K562 (cell line): ENCODE measurements around the gene PXK. TPM values are rescaled to one million over a fixed set of nuclear protein-coding genes. Genes with fewer than 3 reads are reported as not detected.

Experiments
- ARID1B ChIP-seq: fragments of 450-650 bp; IDR thresholded peaks from 2 replicates; pipeline ENCODE4 v1.6.1; 2016; ENCODE audit warnings: antibody characterized with exemption, mild to moderate bottlenecking, inconsistent platforms
- ATF3 ChIP-seq, 2 experiments: fragments of 450-650 bp in 1 of 2; sonication (generic) in 1 of 2; formaldehyde crosslinking in 1 of 2; IDR thresholded peaks in 1 of 2; conservative IDR thresholded peaks in 1 of 2; 2 replicates each; pipeline versions ENCODE4 v1.6.1 to v1.8.1; 2016 to 2023; ENCODE audit warnings: mild to moderate bottlenecking in 2 of 2, moderate library complexity in 2 of 2, inconsistent platforms in 1 of 2, missing genetic modification reagents in 1 of 2
- BRF1 ChIP-seq: IDR thresholded peaks from 3 replicates; pipeline ENCODE4 v1.6.1; 2011; ENCODE audit warnings: borderline replicate concordance, mild to moderate bottlenecking; ENCODE audit not compliant: insufficient read length; ENCODE audit errors: extremely low read depth
- CBX1 ChIP-seq: sonication (generic); IDR thresholded peaks from 2 replicates; pipeline ENCODE4 v1.6.1; 2016; ENCODE audit warnings: antibody characterized with exemption, low read depth, mild to moderate bottlenecking
- DLX4 ChIP-seq: fragments of 250-450 bp; sonication (Bioruptor Pico); IDR thresholded peaks from 2 replicates; pipeline ENCODE4 v1.6.1; 2021; ENCODE audit warnings: mild to moderate bottlenecking
- HMG20A ChIP-seq: fragments of 450-650 bp; formaldehyde crosslinking; conservative IDR thresholded peaks from 2 replicates; pipeline ENCODE4 v1.4.0; 2020; ENCODE audit warnings: mild to moderate bottlenecking, mixed read lengths
- MECOM ChIP-seq: fragments of 250-450 bp; sonication (Bioruptor Pico); IDR thresholded peaks from 2 replicates; pipeline ENCODE4 v1.8.0; 2022; ENCODE audit warnings: inconsistent platforms
- MITF ChIP-seq: IDR thresholded peaks from 2 replicates; pipeline ENCODE4 v1.6.1; 2014; ENCODE audit warnings: antibody characterized with exemption
- MXI1 ChIP-seq: IDR thresholded peaks from 2 replicates; pipeline ENCODE4 v1.6.1; 2011; ENCODE audit warnings: low read depth, mild to moderate bottlenecking, improper control_type of control experiment, low read length
- NFIX ChIP-seq: fragments of 250-450 bp; sonication (Bioruptor Pico); IDR thresholded peaks from 2 replicates; pipeline ENCODE4 v1.4.0; 2020; ENCODE audit warnings: low read depth, mild to moderate bottlenecking, moderate library complexity
- PHF8 ChIP-seq: fragments of 200-600 bp; sonication (generic); IDR thresholded peaks from 2 replicates; pipeline ENCODE4 v1.6.1; 2012; ENCODE audit warnings: mixed run types, mild to moderate bottlenecking, inconsistent platforms, low read length, moderate library complexity, borderline replicate concordance
- STAT5B ChIP-seq: fragments of 250-450 bp; sonication (Bioruptor Pico); IDR thresholded peaks from 2 replicates; pipeline ENCODE4 v1.8.0; 2021; ENCODE audit warnings: mild to moderate bottlenecking, inconsistent platforms
- TCFL5 ChIP-seq: fragments of 250-450 bp; sonication (Bioruptor Pico); conservative IDR thresholded peaks from 2 replicates; pipeline ENCODE4 v1.6.1; 2021; ENCODE audit warnings: mild to moderate bottlenecking, moderate library complexity, matching md5 sums
- polyA plus RNA-seq, 8 experiments: library from polyadenylated mRNA; depleted of rRNA in 4 of 8; stranded (reverse) in 5 of 8; unstranded in 3 of 8; fragments of >200 nt; fragmentation: Nextera tagmentation in 2 of 8; fragmentation: Illumina TruSeq in 1 of 8; extraction: Ambion mirVana in 2 of 8; extraction: Trizol in 1 of 8; gene quantifications; 2 replicates each; pipeline versions ENCODE4 v1.2.1 to v1.2.3, GENCODE V29; 2011 to 2014; ENCODE audit warnings: inconsistent platforms in 1 of 8, missing spikeins in 1 of 8
- total RNA-seq, 7 experiments: library from RNA; depleted of rRNA in 6 of 7; stranded (reverse); fragments of >200 nt in 6 of 7; fragmentation: Illumina TruSeq in 2 of 7; extraction: Trizol in 2 of 7; gene quantifications; 2 replicates each; pipeline versions ENCODE4 v1.2.1 to v1.2.3, GENCODE V29; 2011 to 2021; ENCODE audit warnings: low replicate concordance in 1 of 7
- TF ChIP-seq, protein P1 (sequence below): fragments of 450-650 bp; IDR thresholded peaks from 2 replicates; pipeline ENCODE4 v1.6.1; 2016; ENCODE audit warnings: low read depth
- TF ChIP-seq, protein P2 (sequence below): sonication (generic); formaldehyde crosslinking; IDR thresholded peaks from 2 replicates; pipeline ENCODE4 v1.8.0; 2022; ENCODE audit warnings: missing genetic modification reagents, mild to moderate bottlenecking, moderate library complexity, borderline replicate concordance

The PXK gene
- total and polyA plus RNA-seq, 9 of the 15 experiments (the other 6 are each of a cell fraction or from before 2014, with no cell fraction given), result 3.3 to 19.9 (median 11.3) TPM

- TF ChIP-seq MXI1 (no peak), PHF8 (no peak), DLX4 (no peak), TCFL5 (CRISPR knock-in tag) (no peak), STAT5B (CRISPR knock-in tag) (no peak), NFIX (CRISPR knock-in tag) (peak; percentile 80), BRF1 (no peak), ATF3 (IDR thresholded peaks at IDR 0.05) (no peak), ATF3 (CRISPR knock-in tag; conservative IDR thresholded peaks at IDR 0.05) (no peak), ARID1B (no peak), CBX1 (no peak), MECOM (CRISPR knock-in tag) (no peak), HMG20A (CRISPR knock-in tag) (no peak), MITF (no peak)
- TF ChIP-seq, protein P1, sequence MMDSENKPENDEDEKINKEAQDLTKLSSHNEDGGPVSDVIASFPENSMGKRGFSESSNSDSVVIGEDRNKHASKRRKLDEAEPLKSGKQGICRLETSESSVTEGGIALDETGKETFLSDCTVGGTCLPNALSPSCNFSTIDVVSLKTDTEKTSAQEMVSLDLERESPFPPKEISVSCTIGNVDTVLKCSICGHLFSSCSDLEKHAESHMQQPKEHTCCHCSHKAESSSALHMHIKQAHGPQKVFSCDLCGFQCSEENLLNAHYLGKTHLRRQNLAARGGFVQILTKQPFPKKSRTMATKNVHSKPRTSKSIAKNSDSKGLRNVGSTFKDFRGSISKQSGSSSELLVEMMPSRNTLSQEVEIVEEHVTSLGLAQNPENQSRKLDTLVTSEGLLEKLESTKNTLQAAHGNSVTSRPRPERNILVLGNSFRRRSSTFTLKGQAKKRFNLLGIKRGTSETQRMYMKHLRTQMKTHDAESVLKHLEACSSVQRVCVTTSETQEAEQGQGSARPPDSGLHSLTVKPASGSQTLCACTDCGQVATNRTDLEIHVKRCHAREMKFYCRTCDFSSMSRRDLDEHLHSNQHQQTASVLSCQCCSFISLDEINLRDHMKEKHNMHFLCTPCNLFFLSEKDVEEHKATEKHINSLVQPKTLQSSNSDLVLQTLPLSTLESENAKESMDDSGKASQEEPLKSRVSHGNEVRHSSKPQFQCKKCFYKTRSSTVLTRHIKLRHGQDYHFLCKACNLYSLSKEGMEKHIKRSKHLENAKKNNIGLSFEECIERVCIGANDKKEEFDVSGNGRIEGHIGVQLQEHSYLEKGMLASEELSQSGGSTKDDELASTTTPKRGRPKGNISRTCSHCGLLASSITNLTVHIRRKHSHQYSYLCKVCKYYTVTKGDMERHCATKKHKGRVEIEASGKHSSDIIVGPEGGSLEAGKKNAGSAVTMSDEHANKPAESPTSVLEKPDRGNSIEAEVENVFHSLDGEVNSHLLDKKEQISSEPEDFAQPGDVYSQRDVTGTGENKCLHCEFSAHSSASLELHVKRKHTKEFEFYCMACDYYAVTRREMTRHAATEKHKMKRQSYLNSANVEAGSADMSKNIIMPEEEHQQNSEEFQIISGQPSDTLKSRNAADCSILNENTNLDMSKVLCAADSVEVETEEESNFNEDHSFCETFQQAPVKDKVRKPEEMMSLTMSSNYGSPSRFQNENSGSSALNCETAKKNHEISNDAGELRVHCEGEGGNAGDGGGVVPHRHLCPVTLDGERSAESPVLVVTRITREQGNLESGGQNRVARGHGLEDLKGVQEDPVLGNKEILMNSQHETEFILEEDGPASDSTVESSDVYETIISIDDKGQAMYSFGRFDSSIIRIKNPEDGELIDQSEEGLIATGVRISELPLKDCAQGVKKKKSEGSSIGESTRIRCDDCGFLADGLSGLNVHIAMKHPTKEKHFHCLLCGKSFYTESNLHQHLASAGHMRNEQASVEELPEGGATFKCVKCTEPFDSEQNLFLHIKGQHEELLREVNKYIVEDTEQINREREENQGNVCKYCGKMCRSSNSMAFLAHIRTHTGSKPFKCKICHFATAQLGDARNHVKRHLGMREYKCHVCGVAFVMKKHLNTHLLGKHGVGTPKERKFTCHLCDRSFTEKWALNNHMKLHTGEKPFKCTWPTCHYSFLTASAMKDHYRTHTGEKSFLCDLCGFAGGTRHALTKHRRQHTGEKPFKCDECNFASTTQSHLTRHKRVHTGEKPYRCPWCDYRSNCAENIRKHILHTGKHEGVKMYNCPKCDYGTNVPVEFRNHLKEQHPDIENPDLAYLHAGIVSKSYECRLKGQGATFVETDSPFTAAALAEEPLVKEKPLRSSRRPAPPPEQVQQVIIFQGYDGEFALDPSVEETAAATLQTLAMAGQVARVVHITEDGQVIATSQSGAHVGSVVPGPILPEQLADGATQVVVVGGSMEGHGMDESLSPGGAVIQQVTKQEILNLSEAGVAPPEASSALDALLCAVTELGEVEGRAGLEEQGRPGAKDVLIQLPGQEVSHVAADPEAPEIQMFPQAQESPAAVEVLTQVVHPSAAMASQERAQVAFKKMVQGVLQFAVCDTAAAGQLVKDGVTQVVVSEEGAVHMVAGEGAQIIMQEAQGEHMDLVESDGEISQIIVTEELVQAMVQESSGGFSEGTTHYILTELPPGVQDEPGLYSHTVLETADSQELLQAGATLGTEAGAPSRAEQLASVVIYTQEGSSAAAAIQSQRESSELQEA, result no peak
- TF ChIP-seq, protein P2, sequence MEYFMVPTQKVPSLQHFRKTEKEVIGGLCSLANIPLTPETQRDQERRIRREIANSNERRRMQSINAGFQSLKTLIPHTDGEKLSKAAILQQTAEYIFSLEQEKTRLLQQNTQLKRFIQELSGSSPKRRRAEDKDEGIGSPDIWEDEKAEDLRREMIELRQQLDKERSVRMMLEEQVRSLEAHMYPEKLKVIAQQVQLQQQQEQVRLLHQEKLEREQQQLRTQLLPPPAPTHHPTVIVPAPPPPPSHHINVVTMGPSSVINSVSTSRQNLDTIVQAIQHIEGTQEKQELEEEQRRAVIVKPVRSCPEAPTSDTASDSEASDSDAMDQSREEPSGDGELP (CRISPR knock-in tag), result peak; percentile 46; the same call in 1 of the 2 replicates
These were observed 130.7 kb downstream of the PXK start (continued) for GRCh38 chr3:58463181-58463941.
